ENCODE measurements around the gene GPATCH4.
"Not testable (repeated sequence)": the region's sequence is repeated elsewhere in the genome, so short reads cannot be mapped to it uniquely, and the experiment has no call there.

The GPATCH4 gene

DNA sequence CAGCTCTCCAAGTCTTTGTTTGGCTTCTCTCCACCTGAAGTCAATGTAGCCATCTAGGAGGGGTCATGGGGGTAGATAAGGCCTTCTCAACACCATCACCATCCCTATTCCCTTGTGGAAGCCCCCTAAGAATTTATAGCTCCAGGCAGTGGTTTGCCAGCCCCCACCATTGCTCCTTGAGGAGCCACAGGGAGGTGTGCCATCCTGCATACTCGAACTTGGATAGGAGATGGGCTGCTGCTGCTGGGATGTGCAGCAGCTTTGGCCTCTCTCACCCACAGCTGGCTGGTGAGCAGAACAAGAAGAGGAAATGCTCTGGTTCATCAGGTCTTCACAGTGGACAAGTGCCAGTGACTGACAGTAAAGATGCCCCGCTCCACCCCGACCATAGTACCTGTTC, 4.9 kb downstream of the GPATCH4 start:
- no peak for DNase-seq (ENCODE audit: low spot score)

DNA sequence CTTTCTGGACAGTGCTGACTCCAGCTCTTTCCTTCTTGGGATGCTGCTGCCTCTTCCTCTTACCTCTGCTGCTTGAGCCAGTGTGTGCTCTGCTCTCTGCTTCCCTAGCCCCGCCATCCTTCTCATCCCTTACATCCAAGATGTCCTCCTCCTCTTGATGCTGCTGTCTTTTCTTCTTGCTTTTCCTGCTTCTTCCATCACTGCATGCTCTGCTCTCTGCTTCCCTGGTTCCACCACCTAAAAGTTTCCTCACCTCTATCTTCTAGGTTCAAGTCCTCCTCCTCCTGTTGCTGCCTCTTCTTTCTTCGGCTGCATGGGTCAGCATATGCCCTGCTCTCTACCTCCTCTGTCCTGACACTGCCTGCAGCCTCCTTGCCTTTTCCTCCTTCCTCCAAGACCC, 6.3 kb downstream of the GPATCH4 start:
- DNase-seq (ENCODE audit: low spot score): no peak

DNA sequence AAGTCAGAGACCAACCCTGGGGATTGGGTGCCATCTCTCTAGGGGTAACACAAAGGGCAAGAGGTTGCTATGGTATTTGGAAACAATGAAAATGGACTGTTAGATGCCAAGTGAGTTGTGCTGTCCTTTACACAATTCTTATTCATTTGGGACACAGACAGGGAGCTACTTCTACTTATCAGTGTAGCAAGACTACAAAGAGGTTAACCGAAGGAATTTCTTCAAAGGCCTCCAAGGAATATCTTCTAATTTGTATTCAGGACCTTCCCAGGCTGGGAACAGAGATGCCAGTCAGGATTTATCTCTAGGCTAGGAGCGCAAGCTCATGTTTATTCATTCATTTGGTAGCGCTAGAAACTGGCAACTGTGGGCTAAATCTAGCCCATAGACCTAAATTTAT, 7.1 kb downstream of the GPATCH4 start:
- DNase-seq (ENCODE audit: low spot score): no peak

DNA sequence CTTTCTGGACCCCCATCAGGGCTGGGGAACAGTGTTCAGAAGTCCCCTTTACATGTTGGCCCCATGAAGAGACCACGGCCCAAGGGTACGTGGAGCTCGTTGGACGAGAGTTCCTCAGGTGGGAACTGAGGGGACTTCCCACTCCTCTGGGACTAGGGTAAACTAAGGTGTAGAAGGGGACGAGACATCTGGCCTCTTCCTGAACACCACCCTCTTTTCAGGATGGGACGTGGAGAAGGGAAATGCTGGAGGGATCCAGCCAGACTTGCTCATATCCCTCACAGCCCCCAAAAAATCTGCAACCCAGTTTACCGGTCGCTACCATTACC, 7.7 kb downstream of the GPATCH4 start:
- DNase-seq (ENCODE audit: low spot score): no peak

DNA sequence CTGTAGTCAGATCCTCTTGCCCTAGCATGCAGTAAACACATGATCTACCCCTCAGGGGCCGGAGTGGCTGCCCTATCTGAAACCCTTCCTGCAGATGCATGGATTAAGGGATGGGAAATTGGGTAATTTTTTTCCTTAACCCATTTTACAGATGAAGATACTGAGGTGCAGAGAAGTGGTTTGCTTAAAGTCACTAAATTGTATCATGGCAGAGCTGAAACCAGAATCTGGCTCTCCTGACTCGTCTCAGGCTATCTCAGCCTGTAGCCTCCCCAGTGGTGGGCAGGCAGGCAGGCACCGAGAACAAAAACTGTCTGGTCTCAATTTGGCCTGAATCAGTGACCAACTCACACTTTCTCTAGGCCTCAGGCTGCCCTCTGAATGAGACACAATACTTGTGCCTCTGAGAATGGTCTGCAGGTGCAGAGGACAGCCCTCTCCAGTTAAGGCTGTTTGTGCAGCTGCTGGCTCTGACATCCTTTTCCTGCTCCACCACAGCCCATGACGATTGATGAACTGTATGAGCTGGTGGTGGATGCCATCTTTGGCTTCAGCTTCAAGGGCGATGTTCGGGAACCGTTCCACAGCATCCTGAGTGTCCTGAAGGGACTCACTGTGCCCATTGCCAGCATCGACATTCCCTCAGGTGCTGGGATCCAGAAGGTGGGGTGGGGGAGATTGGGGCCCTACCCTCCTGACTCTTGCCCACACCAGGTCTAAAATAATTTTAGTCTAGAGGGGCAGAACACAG, 8.2 kb downstream of the GPATCH4 start:
- DNase-seq (ENCODE audit: low spot score): no peak

DNA sequence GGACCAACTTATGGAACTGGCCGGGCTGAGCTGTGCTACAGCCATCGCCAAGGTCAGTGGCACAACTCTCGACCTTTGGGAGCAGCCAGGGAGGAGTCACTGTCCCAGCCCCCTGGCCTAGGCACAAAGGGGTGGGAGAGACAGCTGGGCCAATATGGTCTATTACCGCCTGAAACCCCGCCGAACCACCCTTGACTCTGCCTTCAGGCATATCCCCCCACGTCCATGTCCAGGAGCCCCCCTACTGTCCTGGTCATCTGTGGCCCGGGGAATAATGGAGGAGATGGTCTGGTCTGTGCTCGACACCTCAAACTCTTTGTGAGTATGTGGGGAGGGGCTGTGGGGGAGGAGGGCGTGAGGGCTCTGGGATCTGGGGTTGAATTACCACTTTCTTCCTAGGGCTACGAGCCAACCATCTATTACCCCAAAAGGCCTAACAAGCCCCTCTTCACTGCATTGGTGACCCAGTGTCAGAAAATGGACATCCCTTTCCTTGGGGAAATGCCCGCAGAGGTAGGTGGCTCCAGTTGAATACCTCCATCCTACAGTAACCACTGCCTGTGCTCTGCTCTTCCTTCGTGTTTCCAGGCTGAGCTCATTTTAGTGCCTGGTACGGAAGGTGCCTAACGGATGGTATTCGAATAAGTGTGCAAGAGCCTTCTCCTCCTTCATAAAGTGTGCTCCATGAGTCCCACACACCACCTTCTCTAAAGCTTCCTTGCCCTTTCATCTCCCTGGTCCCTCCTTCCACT, 8.9 kb downstream of the GPATCH4 start:
- no peak for DNase-seq (ENCODE audit: low spot score)

DNA sequence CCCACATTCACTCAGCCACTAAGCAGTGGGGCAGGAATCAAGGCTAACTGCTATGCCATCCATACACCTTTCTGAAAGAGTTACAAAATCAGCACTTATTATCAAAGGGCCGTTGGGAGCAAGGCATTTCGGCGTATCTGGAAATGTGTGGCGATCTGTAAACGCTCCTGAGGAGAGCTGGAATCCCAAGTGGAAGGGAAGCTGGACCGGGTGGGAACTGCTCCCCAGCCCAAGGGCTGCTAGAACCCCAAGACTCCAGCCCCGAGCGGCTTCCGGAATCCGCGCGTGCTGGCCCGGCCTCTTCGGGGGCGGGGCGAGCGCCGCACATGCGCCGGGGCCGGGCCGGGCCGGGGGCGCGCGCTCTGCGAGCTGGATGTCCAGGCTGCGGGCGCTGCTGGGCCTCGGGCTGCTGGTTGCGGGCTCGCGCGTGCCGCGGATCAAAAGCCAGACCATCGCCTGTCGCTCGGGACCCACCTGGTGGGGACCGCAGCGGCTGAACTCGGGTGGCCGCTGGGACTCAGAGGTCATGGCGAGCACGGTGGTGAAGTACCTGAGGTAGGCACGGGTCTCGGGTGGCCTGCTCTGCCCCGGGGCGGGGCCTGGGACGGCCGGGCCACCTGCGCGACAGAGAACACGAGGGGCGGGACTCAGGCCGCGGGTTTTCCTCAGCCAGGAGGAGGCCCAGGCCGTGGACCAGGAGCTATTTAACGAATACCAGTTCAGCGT, 9.7 kb downstream of the GPATCH4 start, which contains the start of gene NAXE:
NAXE (plus strand) TSS at position 345 of the 726 bp plus-strand sequence; CDS start at position 374, 29 bp downstream.
- peak; percentile 78 for DNase-seq (ENCODE audit: low spot score)

DNA sequence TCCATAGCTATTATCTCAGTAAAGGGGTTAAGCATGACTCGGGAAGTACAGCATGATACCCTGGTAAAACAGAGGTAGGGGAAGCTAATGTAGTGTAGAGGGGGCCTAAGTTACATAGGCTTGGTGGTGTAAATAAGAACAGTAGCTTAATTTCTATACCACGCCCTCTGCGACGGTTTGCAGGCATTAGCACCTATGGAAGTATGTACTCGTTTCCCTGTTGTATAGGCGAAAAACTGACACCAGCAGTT, 10.2 kb downstream of the GPATCH4 start:
- no peak for DNase-seq (ENCODE audit: low spot score)

DNA sequence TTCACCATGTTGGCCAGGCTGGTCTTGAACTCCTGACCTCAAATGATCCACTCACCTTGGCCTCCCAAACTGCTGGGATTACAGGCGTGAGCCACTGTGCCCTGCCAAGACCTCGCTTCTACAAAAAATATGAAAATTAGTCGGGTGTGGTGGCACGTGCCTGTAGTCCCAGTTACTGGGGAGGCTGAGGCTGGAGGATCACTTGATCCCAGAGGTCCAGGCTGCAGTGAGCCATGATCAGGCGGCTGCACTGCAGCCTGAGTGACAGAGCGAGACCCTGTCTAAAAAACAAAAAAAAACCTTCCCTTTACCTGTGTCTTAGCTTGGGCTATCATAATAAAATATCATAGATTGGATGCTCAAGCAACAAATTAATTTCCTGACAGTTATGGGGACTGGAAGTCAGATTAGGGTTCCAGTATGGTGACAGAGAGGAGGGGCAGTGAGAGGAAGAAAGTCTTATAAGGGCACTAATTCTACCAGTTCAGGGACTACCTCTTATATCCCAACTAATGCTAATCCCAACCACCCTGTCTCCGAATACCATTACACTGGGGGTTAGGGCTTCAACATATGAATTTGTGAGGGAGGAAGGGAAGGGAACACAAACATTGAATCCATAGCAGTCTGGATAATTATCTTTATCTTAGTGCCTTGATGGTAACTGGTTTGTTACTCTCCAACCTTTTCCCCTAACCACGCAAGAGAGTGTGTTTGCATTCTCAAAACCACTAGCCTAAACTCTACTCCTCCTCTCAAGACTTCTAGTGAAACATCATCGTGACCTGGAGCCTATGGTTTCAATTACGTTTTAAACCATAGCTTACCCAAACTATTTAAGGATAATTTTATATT, 10.7 kb downstream of the GPATCH4 start:
- DNase-seq (ENCODE audit: low spot score): no peak

DNA sequence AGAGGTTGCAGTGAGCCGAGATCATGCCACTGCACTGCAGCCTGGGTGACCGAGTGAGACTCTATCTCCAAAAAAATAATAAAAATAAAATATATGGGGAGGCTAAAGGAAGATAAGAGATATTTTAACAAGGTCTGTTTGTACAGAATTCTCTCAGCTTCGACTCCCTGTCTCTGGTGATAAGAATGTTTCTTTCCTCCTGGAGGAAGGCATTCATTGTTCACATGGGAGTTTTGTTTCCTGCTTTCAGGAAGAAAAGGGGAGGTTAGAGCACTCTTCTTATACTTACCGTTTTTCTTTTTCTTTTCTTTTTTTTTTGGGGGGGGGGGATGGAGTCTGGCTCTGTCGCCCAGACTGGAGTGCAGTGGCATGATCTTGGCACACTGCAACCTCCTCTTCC, 11.7 kb downstream of the GPATCH4 start:
- no peak for DNase-seq (ENCODE audit: low spot score)

DNA sequence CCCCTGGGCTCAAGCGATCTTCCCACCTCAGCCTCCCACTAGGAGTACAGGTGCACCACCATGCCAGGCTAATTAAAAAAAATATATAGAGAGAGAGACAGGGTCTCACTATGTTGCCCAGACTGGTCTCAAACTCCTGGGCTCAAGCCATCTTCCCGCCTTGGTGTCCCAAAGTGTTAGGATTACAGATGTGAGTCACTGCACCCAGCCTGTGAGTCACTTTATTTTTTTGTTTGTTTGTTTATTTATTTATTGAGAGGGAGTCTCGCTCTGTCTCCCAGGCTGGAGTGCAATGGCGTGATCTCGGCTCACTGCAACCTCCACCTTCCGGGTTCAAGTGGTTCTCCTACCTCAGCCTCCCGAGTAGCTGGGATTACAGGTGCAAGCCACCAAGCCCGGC, 13.4 kb downstream of the GPATCH4 start:
- DNase-seq (ENCODE audit: low spot score): not testable (repeated sequence)

DNA sequence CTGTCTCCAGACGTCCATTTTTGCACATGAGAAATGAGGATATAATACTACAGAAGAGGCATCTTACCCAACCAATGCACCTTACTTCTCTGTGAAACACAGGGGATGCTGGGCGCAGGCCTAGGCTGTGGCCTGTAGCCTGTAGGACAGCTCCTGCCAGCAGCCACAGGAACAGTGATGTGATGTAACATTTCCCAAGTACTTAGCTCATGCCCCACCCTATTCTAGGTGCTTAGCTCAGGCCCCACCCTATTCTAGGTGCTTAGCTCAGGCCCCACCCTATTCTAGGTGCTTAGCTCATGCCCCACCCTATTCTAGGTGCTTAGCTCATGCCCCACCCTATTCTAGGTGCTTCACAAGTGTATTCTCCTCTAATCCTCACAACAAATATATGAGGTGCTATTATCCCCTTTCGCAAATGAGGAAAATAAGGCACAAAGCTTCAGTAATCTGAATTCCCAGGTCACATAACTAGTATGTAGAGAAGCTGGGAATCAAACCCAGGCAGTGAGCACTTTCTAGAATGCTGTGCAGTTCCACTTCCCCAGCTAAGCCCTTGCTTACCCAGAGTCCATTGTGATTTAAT, 14.3 kb downstream of the GPATCH4 start:
- no peak for DNase-seq (ENCODE audit: low spot score)

DNA sequence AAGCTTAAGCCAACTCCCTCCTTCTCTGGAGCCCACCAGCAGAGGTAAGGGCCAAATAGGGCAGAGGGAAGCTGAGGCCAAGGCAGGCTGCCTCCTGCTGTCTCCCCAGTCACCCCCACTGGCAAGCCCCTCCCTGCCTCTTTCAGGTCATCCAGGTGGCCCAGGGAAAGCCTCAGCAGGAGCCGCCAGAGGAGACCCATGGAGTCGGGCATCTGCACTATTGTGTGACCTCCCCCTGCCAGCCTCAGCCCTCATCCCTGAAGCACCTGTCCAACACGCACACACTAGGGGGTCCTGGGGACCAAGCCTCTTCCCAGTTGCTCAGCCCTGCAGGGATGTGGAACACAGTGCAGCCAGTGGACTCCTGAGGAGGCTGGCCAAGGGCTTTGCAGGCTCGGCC, 15.0 kb downstream of the GPATCH4 start:
- DNase-seq (ENCODE audit: low spot score): no peak

DNA sequence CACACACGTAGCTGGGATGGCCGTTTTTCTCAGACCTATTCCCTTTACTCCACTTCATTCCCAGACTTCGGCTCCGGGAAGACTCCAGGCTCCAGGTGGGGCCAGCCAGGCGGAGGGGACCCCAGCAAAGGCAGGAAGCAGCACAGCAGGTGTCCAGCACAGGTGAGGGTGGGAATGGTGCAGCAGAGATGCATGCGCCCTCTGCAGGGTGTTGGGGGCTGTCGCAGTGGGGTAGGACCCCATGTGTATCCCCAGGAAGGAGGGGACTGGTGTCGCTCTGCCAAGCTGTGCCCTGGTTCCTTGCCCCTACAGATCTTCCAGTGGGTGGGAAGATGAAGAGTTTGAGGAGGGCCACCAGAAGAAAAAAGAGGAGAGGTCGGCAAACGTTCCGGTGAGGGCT, 16.5 kb downstream of the GPATCH4 start:
- DNase-seq (ENCODE audit: low spot score): no peak

DNA sequence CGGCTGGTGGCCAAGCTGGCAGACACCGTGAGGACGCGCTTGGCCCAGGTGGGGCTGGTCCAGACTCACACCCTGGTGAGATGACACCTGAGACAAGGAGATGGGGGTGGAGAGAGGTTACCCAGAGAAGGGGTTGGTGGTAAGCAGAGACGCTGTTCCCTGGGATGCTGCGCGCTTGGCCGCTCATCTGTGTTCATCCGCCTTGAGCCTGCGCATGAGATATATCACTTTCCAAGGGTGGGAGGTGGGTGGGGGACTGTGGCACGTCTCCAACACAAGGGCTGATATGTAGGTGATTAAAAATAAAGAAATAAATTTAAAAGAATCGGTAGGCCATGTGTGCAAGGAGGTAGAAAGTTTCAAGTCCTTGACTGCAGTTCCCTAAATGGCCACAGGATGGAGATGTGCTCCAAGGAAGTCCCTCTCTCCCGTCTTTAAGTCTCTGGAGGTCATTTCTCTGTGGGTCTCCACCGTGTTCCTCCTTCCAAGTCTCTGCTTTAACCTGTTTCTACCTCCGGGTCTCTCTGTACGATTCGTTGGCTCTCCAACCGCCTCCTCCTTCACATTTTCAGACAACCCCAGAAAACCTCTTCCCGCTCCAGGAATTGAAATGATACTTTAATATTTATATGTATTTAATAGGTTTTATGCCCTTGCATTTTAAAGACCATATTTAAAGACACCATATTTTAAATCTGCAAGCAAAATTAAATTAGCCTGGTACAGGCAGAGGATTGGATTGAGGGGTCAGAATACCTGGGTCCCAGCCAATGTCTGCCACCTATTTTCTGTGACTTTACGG, 17.3 kb downstream of the GPATCH4 start:
- peak; percentile 91 for DNase-seq (ENCODE audit: low spot score)

DNA sequence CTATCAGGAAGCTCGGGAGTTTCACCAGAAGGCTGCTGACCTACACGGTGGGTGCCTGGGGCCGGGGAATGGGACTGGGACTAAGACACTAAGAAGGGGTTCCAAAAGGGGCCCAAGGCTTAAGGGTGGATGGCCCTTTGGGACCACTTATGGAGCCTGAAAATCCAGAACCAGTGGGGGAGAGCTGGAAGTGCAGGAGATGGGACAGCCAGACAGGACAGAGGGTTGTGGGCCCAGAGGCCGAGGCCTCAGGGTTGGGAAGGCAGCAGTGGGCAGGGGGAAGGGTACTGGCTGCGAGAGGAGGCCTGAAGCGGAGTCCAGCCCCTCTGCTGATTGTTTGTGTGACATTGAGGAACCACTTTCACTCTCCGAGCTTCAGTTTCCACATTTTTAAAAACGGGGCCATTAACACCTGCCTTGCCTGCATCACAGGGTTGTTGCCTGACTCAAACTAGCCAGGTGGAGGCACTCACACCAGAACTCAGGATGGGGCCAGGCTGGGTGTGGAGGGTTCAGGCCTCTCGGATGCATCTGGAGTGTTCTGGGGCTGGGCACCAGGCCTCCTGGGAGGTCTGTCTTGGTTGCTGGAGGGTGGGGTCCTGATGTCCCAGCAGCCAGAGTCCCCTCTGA, 18.8 kb downstream of the GPATCH4 start:
- no peak for DNase-seq (ENCODE audit: low spot score)

DNA sequence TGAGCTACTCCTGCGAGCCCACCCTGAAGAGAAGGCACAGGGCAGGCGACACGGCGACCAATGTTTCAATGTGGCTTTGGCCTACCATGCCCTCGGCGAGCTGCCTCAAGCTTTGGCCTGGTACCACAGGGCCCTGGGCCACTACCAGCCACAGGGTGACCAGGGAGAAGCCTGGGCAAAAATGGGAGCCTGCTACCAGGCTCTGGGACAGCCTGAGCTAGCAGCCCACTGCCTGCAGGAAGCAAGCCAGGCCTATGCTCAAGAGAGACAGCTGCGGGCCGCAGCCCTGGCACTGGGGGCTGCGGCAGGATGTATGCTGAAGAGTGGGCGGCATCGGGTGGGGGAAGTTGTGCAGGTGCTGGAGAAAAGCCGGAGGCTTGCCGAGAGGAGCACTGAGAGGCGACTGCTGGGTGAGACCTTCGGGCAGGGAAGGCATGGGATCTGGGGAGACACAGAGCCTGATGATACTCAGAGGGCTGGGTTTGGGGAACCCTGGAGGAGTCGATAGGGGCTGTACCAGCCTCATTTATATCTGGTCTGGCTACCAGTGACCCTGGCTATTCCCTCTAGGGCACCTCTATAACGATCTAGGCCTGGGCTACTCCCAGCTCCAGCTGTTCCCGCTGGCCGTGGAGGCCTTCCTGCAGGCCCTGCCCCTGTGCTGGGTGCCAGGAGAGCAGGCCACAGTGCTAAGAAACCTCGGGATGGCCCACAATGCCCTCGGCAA, 19.5 kb downstream of the GPATCH4 start:
- DNase-seq (ENCODE audit: low spot score): no peak

DNA sequence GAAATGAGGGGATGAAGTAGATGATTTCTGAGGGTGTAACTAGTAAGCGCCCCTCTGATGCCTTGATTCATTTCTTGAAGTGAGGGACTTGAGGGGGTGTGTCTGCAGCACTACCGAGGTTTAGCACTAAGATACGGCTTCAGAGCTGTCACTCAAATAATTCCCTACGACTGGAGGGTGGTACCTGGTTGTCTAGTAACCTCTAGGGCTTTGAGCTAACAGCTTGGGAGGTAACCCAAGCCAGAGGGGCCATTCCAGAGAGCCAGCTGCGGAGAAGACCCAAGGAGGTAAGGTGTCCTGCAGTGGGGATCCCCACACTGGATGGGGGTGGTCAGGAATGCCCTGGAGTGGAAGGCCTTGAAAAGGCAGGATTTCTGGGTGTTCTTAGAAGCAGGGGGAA, 21.8 kb downstream of the GPATCH4 start, which contains the start of gene TTC24:
TTC24 (plus strand) TSS at position 252 of the 400 bp plus-strand sequence. CDS start 1,642 bp downstream, outside the sequence.
- no peak for DNase-seq (ENCODE audit: low spot score)

DNA sequence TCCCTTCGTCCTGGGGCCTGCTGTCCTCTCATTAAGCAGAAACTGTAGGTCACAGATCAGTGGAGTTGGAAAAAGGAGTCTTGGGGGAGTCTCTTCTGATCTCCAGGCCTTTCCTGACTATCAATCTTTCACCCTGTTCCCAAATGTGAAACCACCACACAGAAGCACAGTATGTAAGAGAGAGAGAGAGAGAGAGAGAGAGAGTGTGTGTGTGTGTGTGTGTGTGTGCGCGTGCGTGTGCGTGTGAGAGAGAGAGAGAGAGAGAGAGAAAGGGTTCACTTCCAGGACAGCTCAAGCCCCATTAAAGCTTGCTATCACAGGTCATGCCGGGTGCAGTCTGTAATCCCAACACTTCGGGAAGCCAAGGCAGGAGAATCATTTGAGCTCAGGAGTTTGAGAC, 23.2 kb downstream of the GPATCH4 start:
- no peak for DNase-seq (ENCODE audit: low spot score)

DNA sequence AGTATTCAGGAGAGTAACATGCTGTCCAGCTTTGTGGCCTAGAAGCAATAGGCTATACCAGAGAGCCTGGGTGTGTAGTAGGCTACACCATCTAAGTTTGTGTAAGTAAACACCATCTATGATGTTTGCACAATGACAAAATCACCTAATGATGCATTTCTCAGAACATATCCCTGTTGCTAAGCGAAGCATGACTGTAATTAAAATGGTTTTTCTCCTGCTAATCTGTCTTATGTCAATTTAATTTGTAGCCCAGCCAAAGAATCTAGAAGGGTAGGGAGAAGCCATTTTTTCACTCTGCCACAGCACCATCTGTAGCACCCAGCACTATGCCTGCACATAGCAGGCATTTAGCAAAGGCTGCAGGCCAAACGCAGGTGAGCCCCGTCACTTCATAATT, 23.7 kb downstream of the GPATCH4 start:
- DNase-seq (ENCODE audit: low spot score): no peak
